Spinal cord (tissue), 10 donors: ENCODE measurements around the gene LRP5. TPM values are rescaled to one million over a fixed set of nuclear protein-coding genes. Genes with fewer than 3 reads are reported as not detected.
A peak's percentile ranks its signal among the peaks of the same experiment; 100 is the strongest.

ENCODE experiments used
- DNase-seq, 6 donors: peaks; one replicate each; pipeline versions ENCODE4 v3.0.0 to v3.0.0-alpha.2; 2013 to 2015; ENCODE audit warnings: low spot score in 6 of 6, low read depth in 4 of 6
- H3K27ac ChIP-seq: one replicate; pipeline ENCODE4 v1.5.1; 2013; ENCODE audit warnings: low read depth, low read length, control low read depth
- H3K27me3 ChIP-seq: one replicate; pipeline ENCODE4 v1.6.1; 2013; ENCODE audit warnings: low read length; ENCODE audit not compliant: control insufficient read depth, insufficient read depth
- H3K36me3 ChIP-seq: one replicate; pipeline ENCODE4 v1.6.1; 2013; ENCODE audit warnings: low read length; ENCODE audit not compliant: control insufficient read depth, insufficient read depth
- H3K4me1 ChIP-seq: one replicate; pipeline ENCODE4 v1.6.1; 2013; ENCODE audit warnings: low read length; ENCODE audit not compliant: control insufficient read depth, insufficient read depth
- H3K4me3 ChIP-seq: one replicate; pipeline ENCODE4 v1.5.1; 2013; ENCODE audit warnings: low read depth, low read length, control low read depth
- H3K9me3 ChIP-seq: one replicate; pipeline ENCODE4 v1.6.1; 2013; ENCODE audit warnings: low read length; ENCODE audit not compliant: control insufficient read depth, insufficient read depth
- WGBS: methylation state at CpG from one replicate; pipeline ENCODE4 v1.1.5; 2013; ENCODE audit warnings: missing lambda C conversion rate; ENCODE audit not compliant: insufficient coverage; 5-methylcytosine and 5-hydroxymethylcytosine counted together
- polyA plus RNA-seq, 2 donors: library from polyadenylated mRNA; unstranded; fragments of 120-200 nt; gene quantifications; one replicate each; pipeline ENCODE4 v1.2.1, GENCODE V29; 2013; ENCODE audit not compliant: insufficient read length in 2 of 2
- total RNA-seq, 2 donors: library from RNA; depleted of rRNA in 1 of 2; stranded (reverse); fragments of 120-200 nt in 1 of 2; fragments of >200 nt in 1 of 2; gene quantifications; one replicate each; pipeline versions ENCODE4 v1.2.3 to v1.2.4, GENCODE V29; 2013 to 2014
- donor health status: healthy.

Gene LRP5
- total and polyA plus RNA-seq, 4 donors, result 12.8 to 32.4 (median 25.7) TPM

- Histone ChIP-seq H3K27me3 (no peaks in the 10 kb centered on the region), H3K27ac (no peak overlapping the region), H3K36me3 (peaks cover 60% of the 10 kb centered on the region), H3K4me3 (no peak overlapping the region), H3K9me3 (no peaks in the 10 kb centered on the region), H3K4me1 (peaks cover 46% of the 10 kb centered on the region)
- peak in 2 of 6 donors; percentile 72 to 81 for DNase-seq
- WGBS, result 17% methylated on average over 9 of the region's 9 CpGs
These were observed 71.6 kb downstream of the LRP5 start for GRCh38 chr11:68383976-68384501.

- Histone ChIP-seq H3K36me3 (peaks cover 61% of the 10 kb centered on the region), H3K4me1 (peaks cover 42% of the 10 kb centered on the region), H3K27ac (no peak overlapping the region)
These were observed 72.2 kb downstream of the LRP5 start for GRCh38 chr11:68384530-68385081.

GRCh38 chr11:68385128-68385527 lies 72.7 kb downstream of the LRP5 start:
- Histone ChIP-seq H3K36me3 (peaks cover 66% of the 10 kb centered on the region), H3K4me3 (no peak overlapping the region), H3K9me3 (no peaks in the 10 kb centered on the region), H3K4me1 (peaks cover 36% of the 10 kb centered on the region), H3K27me3 (no peaks in the 10 kb centered on the region), H3K27ac (no peak overlapping the region)
- no peak for DNase-seq
- WGBS, result 95% methylated on average over 8 of the region's 8 CpGs

More at GRCh38 chr11:68384530-68385081, 72.2 kb downstream of the LRP5 start:
- 95% methylated on average over 8 of the region's 13 CpGs for WGBS
- Histone ChIP-seq H3K27me3 (no peaks in the 10 kb centered on the region), H3K4me3 (no peak overlapping the region), H3K9me3 (no peaks in the 10 kb centered on the region)
- DNase-seq, result no peak

- Histone ChIP-seq H3K9me3 (no peaks in the 10 kb centered on the region), H3K4me3 (no peak overlapping the region), H3K27me3 (no peaks in the 10 kb centered on the region), H3K36me3 (peaks cover 73% of the 10 kb centered on the region), H3K27ac (no peak overlapping the region), H3K4me1 (peaks cover 23% of the 10 kb centered on the region)
- WGBS, result 97% methylated on average over 52 of the region's 52 CpGs
- DNase-seq, result no peak
These were observed 74.1 kb downstream of the LRP5 start for GRCh38 chr11:68386331-68386978.

GRCh38 chr11:68387840-68388239 lies 75.4 kb downstream of the LRP5 start:
- no peak for DNase-seq
- Histone ChIP-seq H3K36me3 (peaks cover 76% of the 10 kb centered on the region), H3K27me3 (no peaks in the 10 kb centered on the region), H3K27ac (no peak overlapping the region), H3K4me3 (no peak overlapping the region), H3K4me1 (peaks cover 13% of the 10 kb centered on the region), H3K9me3 (no peaks in the 10 kb centered on the region)
- 84% methylated on average over 13 of the region's 13 CpGs for WGBS

- 95% methylated on average over 11 of the region's 11 CpGs for WGBS
- no peak overlapping the region for H3K27ac ChIP-seq
- no peaks in the 10 kb centered on the region for H3K9me3 ChIP-seq
- H3K4me3 ChIP-seq, result no peak overlapping the region
- H3K36me3 ChIP-seq, result peaks cover 72% of the 10 kb centered on the region
- H3K27me3 ChIP-seq, result no peaks in the 10 kb centered on the region
- DNase-seq, result no peak
- H3K4me1 ChIP-seq, result peaks cover 8% of the 10 kb centered on the region
These were observed 76.3 kb downstream of the LRP5 start for GRCh38 chr11:68388595-68389198.

GRCh38 chr11:68390315-68390714 lies 77.9 kb downstream of the LRP5 start:
- H3K4me1 ChIP-seq, result no peaks in the 10 kb centered on the region
- H3K4me3 ChIP-seq, result no peak overlapping the region
- WGBS, result 100% methylated on average over 8 of the region's 16 CpGs
- H3K9me3 ChIP-seq, result no peaks in the 10 kb centered on the region
- peaks cover 64% of the 10 kb centered on the region for H3K36me3 ChIP-seq
- H3K27ac ChIP-seq, result no peak overlapping the region
- no peak for DNase-seq
- no peaks in the 10 kb centered on the region for H3K27me3 ChIP-seq

- no peaks in the 10 kb centered on the region for H3K9me3 ChIP-seq
- DNase-seq, result no peak
- H3K4me1 ChIP-seq, result peaks cover 23% of the 10 kb centered on the region
- H3K27me3 ChIP-seq, result no peaks in the 10 kb centered on the region
- no peak overlapping the region for H3K4me3 ChIP-seq
- peaks cover 61% of the 10 kb centered on the region for H3K36me3 ChIP-seq
- WGBS, result 93% methylated on average over 6 of the region's 7 CpGs
- H3K27ac ChIP-seq, result no peak overlapping the region
These were observed 80.4 kb downstream of the LRP5 start for GRCh38 chr11:68392822-68393221.

GRCh38 chr11:68396516-68396915 lies 84.1 kb downstream of the LRP5 start:
- Histone ChIP-seq H3K4me3 (no peak overlapping the region), H3K27me3 (no peaks in the 10 kb centered on the region), H3K9me3 (no peaks in the 10 kb centered on the region), H3K4me1 (peaks cover 47% of the 10 kb centered on the region), H3K36me3 (peaks cover 42% of the 10 kb centered on the region), H3K27ac (no peak overlapping the region)
- WGBS, result 68% methylated on average over 12 of the region's 12 CpGs
- DNase-seq, result peak in 1 of 6 donors; percentile 28
